ENCODE data around the gene ATP10B.

DNA sequence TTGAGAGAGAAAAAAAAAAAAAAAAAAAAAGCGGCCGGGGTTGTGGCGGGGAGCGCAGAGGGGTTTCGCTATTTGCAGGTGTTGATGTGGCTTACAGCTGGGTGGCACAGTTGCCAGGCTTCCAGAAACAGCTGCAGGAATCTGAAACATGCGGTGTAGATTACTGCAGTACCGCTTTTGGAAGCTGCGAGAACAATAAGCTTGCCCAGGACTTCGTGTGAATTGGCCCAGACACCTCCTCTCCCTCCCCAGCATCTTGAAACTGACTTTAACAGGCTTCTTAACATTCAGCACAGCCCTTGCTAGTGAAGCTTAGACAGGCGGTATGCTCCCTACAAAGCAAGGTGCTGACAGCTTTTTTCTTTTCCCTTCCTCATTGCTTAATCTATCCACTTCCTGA is 104.0 kb downstream of the ATP10B start:
- TF ChIP-seq, protein P1, sequence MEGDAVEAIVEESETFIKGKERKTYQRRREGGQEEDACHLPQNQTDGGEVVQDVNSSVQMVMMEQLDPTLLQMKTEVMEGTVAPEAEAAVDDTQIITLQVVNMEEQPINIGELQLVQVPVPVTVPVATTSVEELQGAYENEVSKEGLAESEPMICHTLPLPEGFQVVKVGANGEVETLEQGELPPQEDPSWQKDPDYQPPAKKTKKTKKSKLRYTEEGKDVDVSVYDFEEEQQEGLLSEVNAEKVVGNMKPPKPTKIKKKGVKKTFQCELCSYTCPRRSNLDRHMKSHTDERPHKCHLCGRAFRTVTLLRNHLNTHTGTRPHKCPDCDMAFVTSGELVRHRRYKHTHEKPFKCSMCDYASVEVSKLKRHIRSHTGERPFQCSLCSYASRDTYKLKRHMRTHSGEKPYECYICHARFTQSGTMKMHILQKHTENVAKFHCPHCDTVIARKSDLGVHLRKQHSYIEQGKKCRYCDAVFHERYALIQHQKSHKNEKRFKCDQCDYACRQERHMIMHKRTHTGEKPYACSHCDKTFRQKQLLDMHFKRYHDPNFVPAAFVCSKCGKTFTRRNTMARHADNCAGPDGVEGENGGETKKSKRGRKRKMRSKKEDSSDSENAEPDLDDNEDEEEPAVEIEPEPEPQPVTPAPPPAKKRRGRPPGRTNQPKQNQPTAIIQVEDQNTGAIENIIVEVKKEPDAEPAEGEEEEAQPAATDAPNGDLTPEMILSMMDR (IDR thresholded peaks at IDR 0.05): no peak
- no peak for TF ChIP-seq POLR2A (IDR thresholded peaks at IDR 0.05)
